GM21576 (cell line): ENCODE results near the gene DNAJC1.

Source experiments
- ATAC-seq: cut with Tn5 transposase; IDR thresholded peaks from one replicate; pipeline ENCODE4 v1.9.1; 2021; ENCODE audit warnings: mild to moderate bottlenecking, moderate library complexity; ENCODE audit not compliant: unreplicated experiment

The DNAJC1 gene

DNA sequence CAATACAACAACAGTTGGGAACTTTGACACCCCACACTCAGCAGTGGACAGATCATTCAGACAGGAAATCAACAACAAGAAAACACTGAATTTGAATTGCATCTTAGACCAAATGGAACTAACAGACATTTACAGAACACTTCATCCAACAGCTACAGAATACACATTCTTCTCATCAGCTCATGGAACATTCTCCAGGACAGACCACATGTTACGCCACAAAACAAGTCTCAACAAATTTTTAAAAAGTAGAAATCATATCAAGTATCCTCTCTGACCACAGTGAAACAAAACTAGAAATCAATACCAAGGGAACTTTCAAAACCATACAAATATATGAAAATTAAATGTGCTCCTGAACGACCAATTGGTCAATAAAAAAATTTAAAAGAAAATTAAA is 212.3 kb downstream of the DNAJC1 start:
- no peak for ATAC-seq

DNA sequence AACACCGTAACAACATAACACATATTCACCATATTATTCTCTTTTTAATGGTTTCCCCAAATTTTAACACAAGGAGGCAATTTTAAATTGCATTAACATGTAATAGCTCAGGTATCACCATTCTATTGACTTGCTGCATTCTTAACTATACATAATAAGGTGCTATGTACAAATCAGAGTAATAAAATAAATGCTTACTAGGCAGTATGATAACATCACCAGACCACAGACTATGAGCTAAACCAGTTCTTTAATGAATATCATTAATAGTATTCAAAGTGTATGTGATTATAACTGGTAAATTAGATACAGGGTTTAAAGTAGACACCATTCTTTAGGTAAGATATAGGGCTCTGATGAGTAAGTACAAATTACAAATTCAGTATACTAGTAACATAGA is 226.6 kb downstream of the DNAJC1 start:
- ATAC-seq: no peak

DNA sequence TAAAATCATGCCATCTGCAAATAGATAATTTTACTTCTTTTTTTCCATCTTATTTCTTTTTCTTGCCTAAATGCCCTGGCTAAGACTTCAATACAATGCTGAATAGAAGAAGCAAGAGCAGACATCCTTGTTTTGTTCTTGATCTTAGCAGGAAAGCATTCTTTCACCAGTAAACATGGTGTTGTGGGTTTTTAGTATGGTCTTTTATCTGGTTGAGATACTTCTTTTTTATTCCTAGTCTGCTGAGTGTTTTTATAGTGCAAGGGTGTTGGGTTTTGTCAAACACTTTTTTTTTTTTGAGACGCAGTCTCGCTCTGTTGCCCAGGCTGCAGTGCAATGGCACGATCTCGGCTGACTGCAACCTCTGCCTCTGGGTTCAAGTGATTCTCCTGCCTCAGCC is 232.3 kb downstream of the DNAJC1 start:
- no peak for ATAC-seq

DNA sequence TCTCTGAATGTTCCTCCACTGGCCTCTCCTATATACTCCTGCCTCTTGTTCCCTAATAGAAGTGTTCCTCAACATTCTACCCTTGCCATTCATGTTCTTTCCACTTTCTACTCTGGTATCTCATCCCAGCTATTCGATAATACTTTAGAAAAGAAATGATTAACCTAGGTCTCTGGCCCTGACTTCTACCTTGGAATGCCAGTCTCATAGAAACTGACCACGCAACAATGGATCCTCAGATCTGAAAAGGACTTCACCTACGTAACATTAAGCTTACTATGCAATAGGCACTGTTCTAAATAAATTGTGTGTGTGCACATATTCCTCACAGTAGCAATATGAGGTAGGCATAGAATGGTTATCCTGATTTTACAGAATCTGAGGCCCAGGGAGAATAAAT is 234.5 kb downstream of the DNAJC1 start:
- ATAC-seq: no peak

DNA sequence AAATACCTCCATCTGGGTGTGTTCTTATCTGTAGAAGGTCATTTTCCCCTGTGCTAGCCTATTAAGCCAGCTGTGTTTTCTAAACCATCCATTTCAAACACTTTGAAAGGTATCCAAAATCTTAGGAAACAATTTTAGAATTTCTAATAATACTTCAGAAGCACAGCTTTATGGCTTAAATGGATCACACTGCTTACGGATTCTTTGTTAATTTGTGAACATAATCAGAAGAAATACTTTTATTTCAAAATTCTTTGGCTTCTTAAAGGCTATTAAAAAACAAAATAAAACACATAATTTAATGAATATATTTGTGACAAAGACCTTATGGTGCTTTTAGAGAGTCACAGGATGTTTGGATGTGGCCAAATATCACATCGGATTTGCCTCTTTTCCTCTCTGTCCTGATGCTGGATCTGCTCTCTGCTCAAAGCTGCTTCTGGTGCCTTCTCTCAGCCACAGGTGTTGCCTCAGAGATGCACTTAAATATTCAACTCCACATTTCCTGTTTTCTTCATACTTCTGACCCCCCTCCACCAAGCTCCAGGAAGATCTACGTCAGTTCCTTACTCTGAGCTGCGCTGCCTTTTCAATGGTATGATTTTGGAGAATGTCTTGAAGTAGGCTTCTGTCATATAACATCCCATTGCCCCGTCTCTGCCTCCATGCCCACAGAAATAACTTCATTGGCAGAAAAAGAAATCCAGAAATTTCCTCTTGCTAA is 238.9 kb downstream of the DNAJC1 start:
- ATAC-seq: no peak

DNA sequence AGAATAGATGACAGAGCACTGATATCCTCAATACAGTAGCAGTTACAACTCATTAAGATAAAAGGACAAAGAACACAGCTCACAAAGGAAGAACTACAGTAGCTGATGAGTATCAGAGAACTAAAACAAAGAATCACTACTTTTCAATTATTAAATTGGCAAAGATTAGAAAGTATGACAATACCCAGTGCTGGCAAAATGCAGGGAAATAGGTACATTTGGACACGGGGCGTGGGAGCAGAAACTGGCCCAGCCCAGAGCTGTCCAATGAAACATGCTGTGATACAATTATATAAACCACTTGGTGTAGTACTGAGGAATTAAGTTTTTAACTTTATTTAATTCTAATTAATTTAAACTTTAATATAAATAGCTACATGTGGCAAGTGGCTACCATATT is 243.2 kb downstream of the DNAJC1 start:
- ATAC-seq: no peak

DNA sequence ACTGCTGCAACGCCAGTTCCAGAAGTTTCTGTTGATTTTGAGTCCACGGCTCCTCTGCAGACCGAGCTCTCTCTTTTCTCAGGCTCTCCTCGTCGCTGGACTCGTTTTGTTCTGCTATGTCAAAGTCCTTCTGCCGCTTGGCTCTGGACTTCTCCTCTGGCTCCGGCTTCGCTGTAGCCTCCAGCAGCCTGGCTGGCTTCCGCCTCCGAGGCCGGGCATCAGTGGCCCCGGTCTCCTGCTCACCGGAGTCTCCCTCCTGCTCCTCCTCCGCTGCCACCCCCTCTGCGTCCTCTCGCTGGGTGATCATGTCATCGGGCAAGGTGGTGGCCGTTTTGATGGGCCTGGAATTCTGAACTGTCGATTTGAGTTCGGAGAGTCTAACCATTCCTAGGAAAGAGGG is 244.3 kb downstream of the DNAJC1 start:
- ATAC-seq: no peak

DNA sequence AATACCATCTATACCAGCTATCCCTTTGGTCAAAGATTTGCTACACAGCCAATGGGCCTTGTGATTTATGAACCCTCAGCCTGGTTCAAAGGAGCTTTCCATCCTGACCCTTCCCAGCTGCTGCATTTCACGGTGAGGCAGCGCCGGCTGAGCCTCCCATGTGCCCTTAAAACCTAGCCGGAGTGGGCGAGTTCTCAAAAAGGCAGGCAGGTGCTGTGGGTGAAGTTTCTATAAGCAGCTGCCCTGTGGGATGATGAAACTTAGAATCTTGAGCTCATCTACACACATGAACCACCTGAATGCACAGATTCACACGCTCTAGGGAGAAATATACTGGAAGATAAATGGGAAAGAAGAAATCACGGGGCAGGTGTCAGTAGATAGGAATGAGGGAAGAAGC is 244.8 kb downstream of the DNAJC1 start:
- ATAC-seq: no peak

DNA sequence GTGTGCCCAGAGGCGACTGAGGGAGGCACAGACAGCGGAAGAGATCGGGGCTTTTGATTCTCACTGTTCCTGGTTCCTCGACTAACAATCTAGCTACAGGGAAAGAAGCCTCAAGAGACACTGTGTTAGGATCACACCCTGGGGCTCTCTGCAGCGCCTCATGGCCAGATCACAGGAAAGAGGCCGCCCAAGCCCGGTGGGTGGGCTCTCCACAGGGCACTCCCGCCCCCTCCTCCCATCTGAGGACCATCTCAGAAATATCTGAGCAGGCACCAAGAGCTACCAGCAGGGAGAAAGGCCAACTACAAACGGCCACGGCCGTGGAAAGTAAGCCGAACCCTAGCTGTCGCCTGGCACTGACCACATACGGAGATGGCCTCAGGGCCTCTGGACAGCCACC is 245.3 kb downstream of the DNAJC1 start:
- ATAC-seq: no peak

DNA sequence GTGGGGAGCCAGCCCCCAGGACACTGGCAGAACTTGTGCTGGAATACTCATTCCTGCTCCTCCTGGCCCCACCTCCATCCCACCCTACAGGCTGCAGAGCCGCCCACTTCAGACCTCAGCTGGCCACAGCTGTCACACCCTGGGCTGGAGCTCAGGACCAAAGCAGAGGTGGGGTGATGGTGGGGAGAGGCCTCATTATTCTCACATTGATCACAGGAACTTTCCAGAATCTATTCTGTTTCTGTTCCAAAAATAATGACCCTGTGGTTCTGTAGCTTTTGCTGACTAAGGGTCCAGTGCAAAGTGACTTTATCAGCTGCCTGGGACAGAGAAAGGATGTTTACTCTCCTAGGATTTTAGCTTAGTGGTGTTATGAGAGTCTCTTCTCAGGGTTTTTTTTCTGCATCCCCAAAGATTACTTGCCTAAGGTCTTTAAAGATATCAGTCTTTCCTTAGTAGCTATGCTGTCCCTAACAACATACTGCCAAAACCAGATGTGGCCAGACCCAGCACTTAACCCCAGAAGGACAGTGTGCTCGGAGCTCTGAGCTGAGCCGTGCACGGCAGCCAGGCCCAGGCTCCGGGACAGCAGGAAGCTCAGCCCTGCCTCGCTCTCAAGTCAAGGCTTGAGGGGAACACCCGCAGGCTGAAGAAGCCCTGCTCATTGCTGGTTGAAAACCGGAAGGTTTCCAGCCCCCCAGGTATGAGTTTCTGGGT is 246.2 kb downstream of the DNAJC1 start:
- no peak for ATAC-seq

DNA sequence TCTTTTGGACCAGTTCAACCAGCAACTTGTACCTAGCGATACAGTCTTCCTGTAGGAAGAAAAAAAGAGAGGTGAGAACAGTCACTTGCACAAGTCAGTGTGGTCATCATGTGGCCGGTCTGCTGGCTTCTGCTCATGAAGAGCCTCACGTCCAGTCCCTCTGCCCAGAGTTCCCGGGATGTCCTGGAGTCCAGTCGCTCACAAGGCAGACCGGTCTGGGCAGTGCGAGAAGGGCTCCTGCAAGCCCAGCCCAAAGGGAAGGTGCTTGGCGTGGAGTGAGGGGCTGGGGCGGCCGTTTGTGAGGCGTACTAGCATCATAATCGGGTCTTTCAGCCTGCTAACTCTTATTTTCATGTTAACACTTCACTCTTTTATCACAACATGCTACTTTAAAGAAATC is 246.8 kb downstream of the DNAJC1 start:
- ATAC-seq: no peak

DNA sequence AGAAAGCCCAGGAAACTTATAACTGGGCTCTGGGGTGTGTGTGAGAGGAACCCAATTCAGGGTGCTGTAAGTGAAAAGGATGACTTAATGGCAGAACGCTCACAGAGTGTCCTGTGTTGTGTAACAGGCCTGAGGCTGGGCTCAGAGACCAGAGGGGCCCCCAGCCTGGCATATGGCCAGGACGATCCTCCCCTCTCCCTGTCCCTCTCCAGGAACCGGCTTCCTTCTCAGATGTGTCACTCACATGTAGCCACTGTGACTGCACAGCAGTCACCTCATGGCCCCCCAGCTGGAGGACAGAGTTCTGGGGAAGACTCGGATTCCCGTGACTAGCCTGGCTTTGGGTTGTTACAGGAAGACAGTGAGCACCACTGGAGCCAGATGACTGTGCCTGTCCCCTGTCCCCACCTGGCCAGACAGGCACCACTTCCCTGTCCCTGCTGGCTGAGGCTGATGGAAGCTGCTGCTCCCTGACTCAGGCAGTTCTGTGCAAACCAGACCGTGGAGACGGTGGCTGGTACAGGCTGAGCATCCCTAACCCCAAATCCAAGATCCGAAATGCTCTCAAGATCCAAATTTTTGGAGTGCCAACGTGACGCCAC is 249.0 kb downstream of the DNAJC1 start:
- no peak for ATAC-seq

DNA sequence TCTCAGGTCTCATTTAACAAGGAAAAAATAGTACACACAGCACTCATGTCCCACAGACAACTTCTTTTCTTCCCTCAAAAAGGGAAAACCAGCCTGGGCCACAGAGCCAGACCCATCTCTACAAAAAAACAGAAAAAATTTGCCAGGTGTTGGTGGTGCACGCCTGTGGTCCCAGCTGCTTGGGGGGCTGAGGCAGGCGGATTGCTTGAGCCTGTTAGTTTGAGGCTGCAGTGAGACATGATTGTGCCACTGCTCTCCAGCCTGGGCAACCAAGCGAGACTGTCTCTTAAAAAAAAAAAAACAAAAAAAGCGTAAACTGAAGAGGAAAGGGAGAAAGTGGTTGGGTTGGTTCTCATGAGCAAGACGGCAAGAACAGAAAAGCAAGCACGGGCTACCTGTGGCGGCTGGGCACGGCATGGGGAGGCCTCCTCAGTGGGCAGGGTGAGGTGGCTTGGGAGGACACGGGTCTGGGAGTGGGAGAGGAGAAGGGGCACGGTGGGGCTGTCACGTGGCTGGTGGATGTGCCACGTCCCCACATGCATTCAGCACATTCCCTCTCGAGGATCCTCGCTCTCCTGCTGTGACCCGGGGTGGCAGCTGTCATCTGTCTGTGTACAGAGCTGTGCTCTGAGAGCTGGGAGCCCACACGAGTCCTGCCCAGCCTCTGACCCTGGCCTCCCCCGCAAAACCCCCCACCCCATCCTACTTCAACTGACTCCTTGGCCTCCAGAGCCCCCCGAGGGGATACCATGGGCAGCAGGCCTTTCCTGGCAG is 249.8 kb downstream of the DNAJC1 start:
- ATAC-seq: no peak

DNA sequence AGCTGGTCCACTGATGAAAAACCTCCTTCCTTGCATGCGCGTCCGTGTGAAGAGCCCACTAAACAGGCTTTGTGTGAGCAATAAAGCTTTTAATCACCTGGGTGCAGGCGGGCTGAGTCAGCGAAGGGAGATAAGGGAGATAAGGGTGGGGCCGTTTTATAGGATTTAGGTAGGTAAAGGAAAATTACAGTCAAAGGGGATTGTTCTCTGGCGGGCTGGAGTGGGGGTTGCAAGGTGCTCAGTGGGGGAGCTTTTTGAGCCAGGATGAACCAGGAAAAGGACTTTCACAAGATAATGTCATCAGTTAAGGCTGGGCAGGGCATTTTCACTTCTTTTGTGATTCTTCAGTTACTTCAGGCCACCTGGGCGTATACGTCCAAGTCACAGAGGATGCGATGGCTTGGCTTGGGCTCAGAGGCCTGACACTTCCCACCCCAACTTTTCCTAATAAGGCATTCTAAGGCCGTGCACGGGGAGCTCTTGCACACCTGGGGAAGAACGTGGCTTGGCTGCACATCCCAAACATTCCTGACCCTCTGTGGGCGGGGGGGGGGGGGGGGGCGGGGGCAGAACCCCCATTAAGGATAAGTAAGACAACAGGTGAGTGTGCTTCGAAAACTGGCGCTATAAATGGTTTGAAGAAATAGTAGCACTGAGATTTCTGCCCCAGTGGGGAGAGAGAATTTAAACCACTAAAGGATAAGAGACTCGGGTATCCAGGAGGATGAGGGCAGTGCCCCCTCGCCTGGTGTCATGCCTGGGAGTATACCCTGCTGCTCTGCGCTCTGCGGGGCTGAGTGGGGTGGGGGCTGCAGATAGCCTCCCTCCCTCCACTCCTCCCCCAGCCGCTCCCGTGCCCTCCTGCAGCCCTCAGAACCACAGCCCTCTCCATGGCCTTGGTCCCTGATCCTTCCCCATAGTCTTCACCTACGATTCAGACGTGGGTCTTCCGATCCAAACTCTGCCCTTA is 251.9 kb downstream of the DNAJC1 start:
- ATAC-seq: no peak

DNA sequence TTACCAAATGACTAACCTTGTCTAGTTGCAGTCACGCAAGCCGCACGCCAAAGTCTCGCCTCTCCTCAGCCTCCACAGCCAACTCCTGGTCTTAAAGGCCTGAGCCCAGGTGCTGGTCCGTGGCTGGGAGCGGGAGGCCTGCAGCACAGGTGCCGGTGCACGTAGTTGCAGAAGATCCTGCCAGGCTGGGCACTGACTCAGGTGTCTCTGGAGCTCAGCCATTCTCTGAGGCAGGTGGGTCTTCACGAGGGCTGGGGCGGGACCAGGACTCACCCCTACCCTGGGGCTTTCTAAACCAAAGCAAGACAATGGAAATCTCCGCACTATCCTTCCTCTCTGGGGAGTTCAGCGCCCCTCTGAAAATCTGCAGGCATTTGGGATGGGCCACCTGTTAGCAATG is 253.1 kb downstream of the DNAJC1 start:
- ATAC-seq: no peak

DNA sequence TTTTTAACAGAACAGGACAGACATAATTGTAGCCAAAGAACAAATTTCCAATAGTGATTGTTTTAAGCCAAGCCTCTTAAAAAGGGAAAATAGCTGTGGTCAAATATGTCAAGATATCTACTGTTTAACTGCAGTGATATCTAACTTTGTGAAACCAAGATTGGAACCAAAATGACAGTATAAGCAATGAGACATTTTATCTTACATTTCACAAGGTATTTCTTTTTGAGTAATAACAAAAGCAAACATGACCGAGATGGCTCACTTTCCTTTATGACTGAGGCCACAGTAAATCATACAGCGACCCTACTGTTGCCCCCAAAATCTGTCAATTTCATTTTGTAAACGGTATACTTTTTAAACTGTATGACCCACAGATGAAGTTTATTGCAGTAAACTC is 253.7 kb downstream of the DNAJC1 start:
- no peak for ATAC-seq

DNA sequence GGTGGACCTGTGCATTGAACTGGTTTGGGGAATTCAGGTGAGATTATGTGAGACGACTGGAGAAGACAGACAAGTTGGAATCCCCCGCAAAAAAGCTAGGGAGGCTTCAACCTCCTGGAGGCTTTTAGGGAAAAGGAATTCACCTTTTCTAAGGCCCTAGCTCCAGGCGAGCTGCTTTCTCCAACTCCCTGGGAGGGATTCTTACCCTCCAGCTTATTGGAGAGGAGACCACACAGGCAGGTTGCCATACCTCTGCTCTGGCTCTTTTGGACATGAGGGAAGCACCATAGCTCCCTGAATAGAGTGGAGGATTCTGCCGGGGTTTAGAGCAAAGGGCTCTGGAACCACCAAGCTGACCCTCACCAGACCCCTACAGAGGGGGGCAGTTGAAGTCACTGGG is 255.7 kb downstream of the DNAJC1 start:
- ATAC-seq: no peak

DNA sequence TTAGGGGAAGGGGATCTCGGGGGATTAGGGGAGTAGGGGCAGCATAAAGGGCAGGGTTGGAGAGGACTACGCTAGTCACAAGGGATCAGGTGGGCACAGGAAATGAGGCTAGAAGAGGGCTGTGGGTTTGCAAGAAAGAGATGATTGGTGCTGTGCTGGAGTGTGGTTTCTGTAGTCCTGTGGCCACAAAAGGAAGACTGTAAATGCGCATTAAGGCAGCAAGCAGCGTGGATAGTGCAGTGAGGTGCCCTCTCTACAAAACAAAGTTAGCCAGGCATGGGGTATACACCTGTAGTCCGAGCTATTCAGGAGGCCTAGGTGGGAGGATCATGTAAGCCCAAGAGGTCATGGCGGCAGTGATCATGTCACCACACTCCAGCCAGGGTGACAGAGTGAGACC is 257.4 kb downstream of the DNAJC1 start:
- no peak for ATAC-seq

DNA sequence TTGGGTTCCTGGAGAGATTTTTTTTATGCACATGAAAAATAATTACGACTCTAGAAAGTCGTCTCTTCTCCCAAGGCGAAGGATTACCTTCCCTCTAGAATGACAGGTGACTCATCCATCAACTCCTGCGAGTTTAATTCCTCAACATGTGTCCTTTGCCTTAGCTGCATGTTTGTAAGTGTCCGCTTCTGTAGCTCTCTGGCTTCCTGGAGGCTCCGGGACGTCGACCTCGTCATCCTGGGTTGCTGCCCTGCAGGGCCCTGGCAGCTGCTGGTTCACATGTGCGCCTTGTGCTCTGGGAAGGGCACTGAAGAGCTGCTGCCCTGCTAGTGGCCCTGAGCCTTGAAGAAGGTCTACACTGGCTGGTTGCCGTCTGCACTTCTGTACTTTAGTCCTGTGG is 259.3 kb downstream of the DNAJC1 start:
- no peak for ATAC-seq

DNA sequence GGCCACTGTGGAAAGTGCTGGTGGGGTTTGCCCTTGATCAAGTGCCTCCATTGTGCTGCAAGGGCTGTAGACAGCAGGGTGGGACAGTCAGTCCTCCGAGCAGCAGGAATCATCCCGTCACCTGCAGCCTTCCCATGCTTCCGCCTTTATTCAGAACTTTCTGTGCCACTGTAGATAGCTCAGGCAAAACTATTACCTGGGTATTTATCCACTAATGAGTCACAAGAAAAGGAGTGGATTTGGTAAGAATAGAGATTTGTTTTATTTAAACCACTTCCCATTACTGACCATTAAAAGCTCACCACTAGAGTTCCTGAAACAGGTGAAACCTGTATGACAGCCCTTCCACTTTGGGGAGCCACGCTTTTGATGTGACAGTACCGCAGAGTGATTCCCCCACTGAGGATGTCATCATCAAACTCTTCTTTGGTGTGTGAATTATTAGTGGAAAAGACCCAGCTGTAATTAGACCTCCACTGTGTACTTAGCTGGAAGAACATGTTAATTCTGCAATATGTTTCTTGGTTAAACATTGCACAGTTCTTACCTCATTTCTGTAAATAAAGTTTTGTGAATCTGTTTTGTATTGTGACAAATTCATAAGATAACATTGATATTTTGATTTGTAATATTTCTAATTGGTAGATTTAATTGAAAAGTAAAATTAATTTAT is 260.7 kb downstream of the DNAJC1 start:
- no peak for ATAC-seq
